Gastroesophageal sphincter (tissue), 4 donors: ENCODE data around the gene NRG2. TPM values are rescaled to one million over a fixed set of nuclear protein-coding genes. Genes with fewer than 3 reads are reported as not detected.

Source experiments
- ATAC-seq: fragments of 150-250 bp; one replicate; pipeline ENCODE4 v1.9.1; 2016; ENCODE audit warnings: mild to moderate bottlenecking, moderate library complexity
- H3K27ac ChIP-seq, 4 donors: fragments of 200-600 bp; sonication (generic) in 3 of 4; 1 replicate in 3 of 4; 2 replicates in 1 of 4; pipeline ENCODE4 v1.5.1; 2016 to 2019
- H3K27me3 ChIP-seq: fragments of 200-600 bp; sonication (generic); one replicate; pipeline ENCODE4 v1.5.1; 2019
- H3K36me3 ChIP-seq, 2 donors: fragments of 200-600 bp; sonication (generic); one replicate each; pipeline ENCODE4 v1.5.1; 2019; ENCODE audit warnings: control low read depth in 1 of 2
- H3K4me1 ChIP-seq, 3 donors: fragments of 200-600 bp; sonication (generic); 1 replicate in 2 of 3; 2 replicates in 1 of 3; pipeline ENCODE4 v1.5.1; 2016 to 2019; ENCODE audit warnings: control low read depth in 2 of 3
- H3K4me3 ChIP-seq, 2 donors: fragments of 200-600 bp; sonication (generic); one replicate each; pipeline ENCODE4 v1.5.1; 2019; ENCODE audit warnings: mild to moderate bottlenecking in 1 of 2, moderate library complexity in 1 of 2
- H3K9me3 ChIP-seq, 3 donors: fragments of 200-600 bp; sonication (generic); one replicate each; pipeline ENCODE4 v1.5.1; 2017 to 2019; ENCODE audit warnings: control low read depth in 2 of 3
- EP300 ChIP-seq: sonication (generic); formaldehyde crosslinking; IDR thresholded peaks from one replicate; pipeline ENCODE4 v1.6.1; 2017; ENCODE audit warnings: antibody characterized with exemption, mild to moderate bottlenecking
- POLR2A ChIP-seq, 2 donors: fragments of 450-650 bp; IDR thresholded peaks; one replicate each; pipeline ENCODE4 v1.6.1; 2017; ENCODE audit warnings: antibody characterized with exemption in 2 of 2, mild to moderate bottlenecking in 2 of 2, moderate library complexity in 1 of 2
- POLR2AphosphoS5 ChIP-seq: sonication (generic); formaldehyde crosslinking; IDR thresholded peaks from one replicate; pipeline ENCODE4 v1.6.1; 2017; ENCODE audit warnings: antibody characterized with exemption
- WGBS, 2 donors: methylation state at CpG; one replicate each; pipeline ENCODE4 v1.1.5; 2018; ENCODE audit warnings: low coverage in 1 of 2; 5-methylcytosine and 5-hydroxymethylcytosine counted together
- total RNA-seq, 4 donors: library from RNA; depleted of rRNA; stranded (reverse); fragments of >200 nt; gene quantifications; one replicate each; pipeline ENCODE4 v1.1.0, GENCODE V29; 2016
- TF ChIP-seq, protein P1 (sequence below), 4 experiments: fragments of 200-600 bp in 2 of 4; fragments of 450-650 bp in 2 of 4; sonication (generic) in 1 of 4; IDR thresholded peaks; one replicate each; pipeline ENCODE4 v1.5.1; 2017 to 2019; ENCODE audit warnings: antibody characterized with exemption in 4 of 4, mild to moderate bottlenecking in 2 of 4, moderate library complexity in 2 of 4

Gene NRG2
- total RNA-seq, 4 donors from 2014 or later, result 3.2 to 7.6 (median 5.1) TPM

DNA sequence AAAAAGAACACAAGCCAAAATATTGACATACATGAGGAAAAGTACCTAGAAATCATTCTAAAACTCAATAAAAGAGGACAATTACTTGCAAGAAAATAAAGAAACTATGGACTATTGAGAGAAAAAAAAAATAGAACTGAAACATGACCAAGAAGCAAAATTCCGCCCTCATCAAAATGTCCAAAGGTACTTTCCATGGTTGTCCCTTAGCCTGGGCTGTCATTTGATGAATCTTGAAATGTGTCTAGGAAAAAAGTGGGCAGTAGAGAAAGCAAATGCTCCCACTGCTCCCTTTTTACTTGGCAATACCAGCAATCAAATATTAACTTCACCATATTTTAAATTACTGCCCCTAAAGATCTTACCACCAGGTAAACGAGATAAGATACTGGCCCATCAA is 10.8 kb downstream of the NRG2 start:
- no peak for ATAC-seq
- Histone ChIP-seq H3K4me1 (peaks cover 0 to 15% (median 0%) of the 10 kb centered on the region in 3 donors), H3K36me3 (no peaks in the 10 kb centered on the region), H3K27ac (no peak overlapping the region), H3K9me3 (no peaks in the 10 kb centered on the region), H3K4me3 (no peak overlapping the region), H3K27me3 (no peaks in the 10 kb centered on the region)
- 69 to 77% methylated on average over 2 of the region's 2 CpGs for WGBS, 2 donors
- TF ChIP-seq POLR2A (IDR thresholded peaks at IDR 0.05) (no peak), EP300 (no peak), POLR2AphosphoS5 (no peak)
- TF ChIP-seq, protein P1, sequence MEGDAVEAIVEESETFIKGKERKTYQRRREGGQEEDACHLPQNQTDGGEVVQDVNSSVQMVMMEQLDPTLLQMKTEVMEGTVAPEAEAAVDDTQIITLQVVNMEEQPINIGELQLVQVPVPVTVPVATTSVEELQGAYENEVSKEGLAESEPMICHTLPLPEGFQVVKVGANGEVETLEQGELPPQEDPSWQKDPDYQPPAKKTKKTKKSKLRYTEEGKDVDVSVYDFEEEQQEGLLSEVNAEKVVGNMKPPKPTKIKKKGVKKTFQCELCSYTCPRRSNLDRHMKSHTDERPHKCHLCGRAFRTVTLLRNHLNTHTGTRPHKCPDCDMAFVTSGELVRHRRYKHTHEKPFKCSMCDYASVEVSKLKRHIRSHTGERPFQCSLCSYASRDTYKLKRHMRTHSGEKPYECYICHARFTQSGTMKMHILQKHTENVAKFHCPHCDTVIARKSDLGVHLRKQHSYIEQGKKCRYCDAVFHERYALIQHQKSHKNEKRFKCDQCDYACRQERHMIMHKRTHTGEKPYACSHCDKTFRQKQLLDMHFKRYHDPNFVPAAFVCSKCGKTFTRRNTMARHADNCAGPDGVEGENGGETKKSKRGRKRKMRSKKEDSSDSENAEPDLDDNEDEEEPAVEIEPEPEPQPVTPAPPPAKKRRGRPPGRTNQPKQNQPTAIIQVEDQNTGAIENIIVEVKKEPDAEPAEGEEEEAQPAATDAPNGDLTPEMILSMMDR (IDR thresholded peaks at IDR 0.05), result no peak

- Histone ChIP-seq H3K27me3 (no peaks in the 10 kb centered on the region), H3K9me3 (no peaks in the 10 kb centered on the region), H3K27ac (no peak overlapping the region), H3K4me1 (peaks cover 0 to 14% (median 0%) of the 10 kb centered on the region in 3 donors), H3K36me3 (no peaks in the 10 kb centered on the region), H3K4me3 (no peak overlapping the region)
- TF ChIP-seq EP300, result no peak
- no peak for TF ChIP-seq POLR2AphosphoS5
- ATAC-seq, result no peak
- 94 to 100% methylated on average over 1 to 2 of the region's 2 CpGs for whole genome bisulfite sequencing, 2 donors
These were observed 15.3 kb downstream of the NRG2 start for GRCh38 chr5:140027807-140028206.

DNA sequence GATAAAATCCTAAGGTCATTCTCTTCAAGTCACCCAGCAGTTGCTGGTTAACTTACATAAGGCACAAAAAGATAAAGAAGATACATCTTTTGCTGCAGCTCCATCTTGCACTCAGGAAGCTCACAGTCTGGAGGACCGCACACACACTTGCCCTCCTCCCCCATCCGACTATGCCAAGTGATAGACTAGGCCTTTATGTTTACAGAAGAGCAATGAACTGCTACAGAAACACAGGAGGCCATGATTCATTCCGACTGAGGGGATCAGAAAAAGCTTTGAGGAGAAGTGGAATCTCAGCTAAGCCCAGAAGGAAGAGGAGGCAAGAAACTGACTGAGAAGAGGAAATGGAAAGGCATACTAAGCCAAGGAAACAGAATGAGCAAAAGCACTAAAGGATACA is 17.4 kb downstream of the NRG2 start:
- TF ChIP-seq POLR2AphosphoS5 (no peak), EP300 (no peak), POLR2A (IDR thresholded peaks at IDR 0.05) (no peak)
- TF ChIP-seq, protein P1 (IDR thresholded peaks at IDR 0.05), result no peak
- Histone ChIP-seq H3K27me3 (no peaks in the 10 kb centered on the region), H3K27ac (no peak overlapping the region), H3K9me3 (no peaks in the 10 kb centered on the region), H3K4me1 (peaks cover 0 to 31% (median 7%) of the 10 kb centered on the region in 3 donors), H3K4me3 (no peak overlapping the region), H3K36me3 (no peaks in the 10 kb centered on the region)
- WGBS, 2 donors, result 50 to 60% methylated on average over 1 to 2 of the region's 3 CpGs
- ATAC-seq, result no peak

- H3K27ac ChIP-seq, result no peak overlapping the region
- TF ChIP-seq POLR2AphosphoS5 (no peak), POLR2A (IDR thresholded peaks at IDR 0.05) (no peak), EP300 (no peak)
- TF ChIP-seq, protein P1 (IDR thresholded peaks at IDR 0.05), result no peak
- ATAC-seq, result no peak
These were observed 18.2 kb downstream of the NRG2 start for GRCh38 chr5:140024928-140025327.

GRCh38 chr5:140023611-140024191 is 19.4 kb downstream of the NRG2 start:
- no peak for TF ChIP-seq EP300
- no peak for TF ChIP-seq POLR2AphosphoS5
- TF ChIP-seq, protein P1 (IDR thresholded peaks at IDR 0.05), result no peak
- no peak for TF ChIP-seq POLR2A (IDR thresholded peaks at IDR 0.05)
- no peaks in the 10 kb centered on the region for H3K9me3 ChIP-seq
- peaks cover 9 to 51% (median 21%) of the 10 kb centered on the region in 3 donors for H3K4me1 ChIP-seq
- H3K36me3 ChIP-seq, result no peaks in the 10 kb centered on the region
- no peak overlapping the region for H3K27ac ChIP-seq
- no peaks in the 10 kb centered on the region for H3K27me3 ChIP-seq
- H3K4me3 ChIP-seq, result no peak overlapping the region
- 87 to 90% methylated on average over 3 to 5 of the region's 6 CpGs for WGBS, 2 donors
- ATAC-seq, result no peak

More at GRCh38 chr5:140024928-140025327, 18.2 kb downstream of the NRG2 start:
- 33 to 44% methylated on average over 1 of the region's 1 CpG for WGBS, 2 donors
- Histone ChIP-seq H3K36me3 (no peaks in the 10 kb centered on the region), H3K4me3 (no peak overlapping the region), H3K27me3 (no peaks in the 10 kb centered on the region), H3K9me3 (no peaks in the 10 kb centered on the region), H3K4me1 (peaks cover 3 to 39% (median 13%) of the 10 kb centered on the region in 3 donors)
